Osteoblast (primary cell): ENCODE results near the gene MBD1. TPM values are rescaled to one million over a fixed set of nuclear protein-coding genes. Genes with fewer than 3 reads are reported as not detected.
A peak's percentile ranks its signal among the peaks of the same experiment; 100 is the strongest.

Source experiments
- DNase-seq: peaks from one replicate; pipeline ENCODE4 v3.0.0; 2011; ENCODE audit warnings: low spot score, mixed read lengths; ENCODE audit not compliant: insufficient read length; ENCODE audit errors: missing footprints
- H2AFZ ChIP-seq: 2 replicates; pipeline ENCODE4 v1.6.0; 2011; ENCODE audit warnings: mild to moderate bottlenecking, low read length
- H3K27ac ChIP-seq: 2 replicates; pipeline ENCODE4 v1.5.1; 2011; ENCODE audit warnings: mild to moderate bottlenecking, low read depth, low read length, moderate library complexity
- H3K27me3 ChIP-seq: 2 replicates; pipeline ENCODE4 v1.6.0; 2012; ENCODE audit warnings: mild to moderate bottlenecking, control low read depth, inconsistent platforms, low read length, moderate library complexity; ENCODE audit not compliant: insufficient read depth
- H3K36me3 ChIP-seq: 2 replicates; pipeline ENCODE4 v1.5.1; 2011; ENCODE audit warnings: mild to moderate bottlenecking, low read length, control low read depth, moderate library complexity; ENCODE audit not compliant: insufficient read depth
- H3K4me1 ChIP-seq: 2 replicates; pipeline ENCODE4 v1.5.1; 2011; ENCODE audit warnings: mild to moderate bottlenecking, low read length, control low read depth, moderate library complexity; ENCODE audit not compliant: insufficient read depth
- H3K4me2 ChIP-seq: 2 replicates; pipeline ENCODE4 v1.6.0; 2011; ENCODE audit warnings: mild to moderate bottlenecking, low read length; ENCODE audit not compliant: insufficient read depth
- H3K4me3 ChIP-seq: fragments of 200-600 bp; sonication (generic); 3 replicates; pipeline ENCODE4 v1.5.1; 2012; ENCODE audit warnings: mild to moderate bottlenecking, low read length, inconsistent platforms; ENCODE audit not compliant: insufficient read depth
- H3K79me2 ChIP-seq: 2 replicates; pipeline ENCODE4 v1.6.0; 2012; ENCODE audit warnings: mild to moderate bottlenecking, low read length, control low read depth, inconsistent platforms; ENCODE audit not compliant: insufficient read depth
- H3K9me3 ChIP-seq: 2 replicates; pipeline ENCODE4 v1.5.1; 2011; ENCODE audit warnings: low read depth, low read length, control low read depth
- H4K20me1 ChIP-seq: 2 replicates; pipeline ENCODE4 v1.6.0; 2012; ENCODE audit warnings: mild to moderate bottlenecking, low read length, control low read depth; ENCODE audit not compliant: insufficient read depth
- total RNA-seq: library from RNA; depleted of rRNA; stranded (reverse); fragments of >200 nt; gene quantifications from 2 replicates; pipeline ENCODE4 v1.2.3, GENCODE V29; 2012
- TF ChIP-seq, protein P1 (sequence below): IDR thresholded peaks from 2 replicates; pipeline ENCODE4 v1.5.1; 2011; ENCODE audit warnings: mild to moderate bottlenecking, low read depth, low read length, moderate library complexity; ENCODE audit errors: extremely low read depth

The MBD1 gene
- total RNA-seq, 1 donor: 71.3 TPM

- Histone ChIP-seq H3K4me3 (peak within 1 kb of the TSS; percentile 84), H2AFZ (peak within 1 kb of the TSS; percentile 99), H3K79me2 (no peaks in the 10 kb centered on the region), H3K4me2 (peak within 1 kb of the TSS; percentile 90), H3K27ac (peak within 1 kb of the TSS; percentile 50), H4K20me1 (no peaks in the 10 kb centered on the region), H3K9me3 (no peaks in the 10 kb centered on the region), H3K27me3 (no peaks in the 10 kb centered on the region), H3K36me3 (peaks cover 18% of the 10 kb centered on the region), H3K4me1 (peaks cover 13% of the 10 kb centered on the region)
- peak; percentile 98 for DNase-seq
- TF ChIP-seq, protein P1, sequence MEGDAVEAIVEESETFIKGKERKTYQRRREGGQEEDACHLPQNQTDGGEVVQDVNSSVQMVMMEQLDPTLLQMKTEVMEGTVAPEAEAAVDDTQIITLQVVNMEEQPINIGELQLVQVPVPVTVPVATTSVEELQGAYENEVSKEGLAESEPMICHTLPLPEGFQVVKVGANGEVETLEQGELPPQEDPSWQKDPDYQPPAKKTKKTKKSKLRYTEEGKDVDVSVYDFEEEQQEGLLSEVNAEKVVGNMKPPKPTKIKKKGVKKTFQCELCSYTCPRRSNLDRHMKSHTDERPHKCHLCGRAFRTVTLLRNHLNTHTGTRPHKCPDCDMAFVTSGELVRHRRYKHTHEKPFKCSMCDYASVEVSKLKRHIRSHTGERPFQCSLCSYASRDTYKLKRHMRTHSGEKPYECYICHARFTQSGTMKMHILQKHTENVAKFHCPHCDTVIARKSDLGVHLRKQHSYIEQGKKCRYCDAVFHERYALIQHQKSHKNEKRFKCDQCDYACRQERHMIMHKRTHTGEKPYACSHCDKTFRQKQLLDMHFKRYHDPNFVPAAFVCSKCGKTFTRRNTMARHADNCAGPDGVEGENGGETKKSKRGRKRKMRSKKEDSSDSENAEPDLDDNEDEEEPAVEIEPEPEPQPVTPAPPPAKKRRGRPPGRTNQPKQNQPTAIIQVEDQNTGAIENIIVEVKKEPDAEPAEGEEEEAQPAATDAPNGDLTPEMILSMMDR: no peak
Measured at GRCh38 chr18:50266248-50266704, 15.0 kb downstream of the MBD1 start, which contains the start of gene CFAP53. TSS of gene CFAP53 (minus strand) at chr18:50266495. CDS start at chr18:50266404, 91 bp downstream.

- no peaks in the 10 kb centered on the region for H3K27me3 ChIP-seq
- H3K9me3 ChIP-seq: no peaks in the 10 kb centered on the region
- H3K4me1 ChIP-seq: peaks cover 13% of the 10 kb centered on the region
- H4K20me1 ChIP-seq: no peaks in the 10 kb centered on the region
- no peak overlapping the region for H3K4me3 ChIP-seq
- H2AFZ ChIP-seq: no peak overlapping the region
- H3K36me3 ChIP-seq: no peaks in the 10 kb centered on the region
- no peak for DNase-seq
- H3K27ac ChIP-seq: no peak overlapping the region
- no peaks in the 10 kb centered on the region for H3K79me2 ChIP-seq
- no peak overlapping the region for H3K4me2 ChIP-seq
- TF ChIP-seq, protein P1: no peak
Measured at GRCh38 chr18:50262977-50263376, 18.3 kb downstream of the MBD1 start.

GRCh38 chr18:50250935-50251334 is 30.4 kb downstream of the MBD1 start:
- TF ChIP-seq, protein P1: no peak
- Histone ChIP-seq H3K27me3 (no peaks in the 10 kb centered on the region), H3K4me1 (no peaks in the 10 kb centered on the region)

DNA sequence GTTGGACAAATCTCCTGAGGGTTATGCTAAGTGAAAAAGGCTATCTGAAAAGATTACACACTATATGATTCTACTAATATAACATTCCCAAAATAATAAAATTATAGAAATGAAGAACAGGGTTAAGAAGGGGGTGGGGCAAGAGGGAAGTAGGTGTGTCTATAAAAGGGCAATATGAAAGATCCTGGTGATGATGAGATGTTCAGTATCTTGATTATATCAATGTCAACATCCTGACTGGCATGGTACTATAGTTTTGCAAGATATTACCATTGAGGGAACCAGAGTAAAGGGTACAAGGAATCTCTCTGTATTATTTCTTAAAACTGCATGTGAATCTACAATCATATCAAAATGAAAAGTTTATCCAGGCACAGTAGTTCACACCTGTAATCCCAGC is 31.7 kb downstream of the MBD1 start:
- no peak for DNase-seq
- Histone ChIP-seq H3K36me3 (no peaks in the 10 kb centered on the region), H3K4me1 (no peaks in the 10 kb centered on the region), H3K4me2 (no peak overlapping the region), H3K27me3 (no peaks in the 10 kb centered on the region), H3K79me2 (no peaks in the 10 kb centered on the region), H3K9me3 (no peaks in the 10 kb centered on the region), H3K4me3 (no peak overlapping the region), H4K20me1 (no peaks in the 10 kb centered on the region), H3K27ac (no peak overlapping the region), H2AFZ (no peak overlapping the region)
- TF ChIP-seq, protein P1: no peak

More at GRCh38 chr18:50250935-50251334, 30.4 kb downstream of the MBD1 start:
- Histone ChIP-seq H3K4me3 (no peak overlapping the region), H3K79me2 (no peaks in the 10 kb centered on the region), H3K4me2 (no peak overlapping the region), H3K9me3 (no peaks in the 10 kb centered on the region), H4K20me1 (no peaks in the 10 kb centered on the region), H2AFZ (no peak overlapping the region), H3K27ac (no peak overlapping the region), H3K36me3 (no peaks in the 10 kb centered on the region)
- no peak for DNase-seq
